Transverse colon (tissue), 3 donors: Measurements from ENCODE around the gene HIF3A.

Experiments used
- CTCF ChIP-seq, 5 experiments: fragments of 200-600 bp in 3 of 5; fragments of 450-650 bp in 2 of 5; sonication (generic) in 3 of 5; IDR thresholded peaks; 1 replicate in 2 of 5; 2 replicates in 3 of 5; pipeline ENCODE4 v1.5.1; 2016 to 2017; ENCODE audit warnings: antibody characterized with exemption in 5 of 5, inconsistent platforms in 3 of 5, mild to moderate bottlenecking in 2 of 5, moderate library complexity in 1 of 5
- POLR2A ChIP-seq: fragments of 450-650 bp; IDR thresholded peaks from one replicate; pipeline ENCODE4 v1.6.1; 2016; ENCODE audit warnings: antibody characterized with exemption, mild to moderate bottlenecking, moderate library complexity

DNA sequence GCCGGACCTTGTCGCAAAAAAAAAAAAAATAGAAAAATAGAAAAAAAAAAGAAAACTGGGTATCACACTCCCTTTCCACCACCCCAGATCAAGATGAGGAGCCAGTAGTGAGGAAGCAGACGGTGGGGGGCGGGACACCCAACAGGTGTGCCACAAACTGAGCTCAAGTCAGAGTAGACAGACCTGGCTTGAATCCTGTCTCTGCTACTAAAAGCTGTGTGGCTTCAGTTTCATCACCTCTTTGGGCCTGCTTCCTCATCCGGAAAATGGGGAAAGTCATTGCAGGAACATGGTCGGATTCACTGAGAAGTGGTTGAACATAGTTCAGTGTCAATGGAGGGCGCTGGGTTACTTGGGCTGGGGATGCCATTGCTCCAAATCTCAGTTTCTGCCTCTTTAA lies 2.9 kb downstream of the HIF3A start:
- TF ChIP-seq CTCF (IDR thresholded peaks at IDR 0.05) (no peak), POLR2A (no peak)
